ENCODE results near the gene VOPP1.

The VOPP1 gene

GRCh38 chr7:55497521-55497920 lies 74.8 kb downstream of the VOPP1 start:
- peaks cover 29% of the 10 kb centered on the region for H3K36me3 Mint-ChIP-seq
- no peak overlapping the region for H3K27ac Mint-ChIP-seq
- H3K4me3 Mint-ChIP-seq: no peak overlapping the region
- DNase-seq (ENCODE audit: low spot score in 2 of 2) (no peak), ATAC-seq (ENCODE audit: low read depth) (no peak)
- H3K4me1 Mint-ChIP-seq: peaks cover 36% of the 10 kb centered on the region
- H3K9me3 Mint-ChIP-seq: no peaks in the 10 kb centered on the region
- H3K27me3 Mint-ChIP-seq: no peaks in the 10 kb centered on the region

- no peaks in the 10 kb centered on the region for H3K9me3 Mint-ChIP-seq
- H3K4me1 Mint-ChIP-seq: peaks cover 31% of the 10 kb centered on the region
- H3K36me3 Mint-ChIP-seq: peaks cover 26% of the 10 kb centered on the region
- no peaks in the 10 kb centered on the region for H3K27me3 Mint-ChIP-seq
- ATAC-seq (ENCODE audit: low read depth) (no peak), DNase-seq (ENCODE audit: low spot score in 2 of 2) (no peak)
- no peak overlapping the region for H3K27ac Mint-ChIP-seq
- no peak overlapping the region for H3K4me3 Mint-ChIP-seq
These were observed 75.4 kb downstream of the VOPP1 start for GRCh38 chr7:55496906-55497305.

- H3K36me3 Mint-ChIP-seq: peaks cover 34% of the 10 kb centered on the region
- H3K4me1 Mint-ChIP-seq: peaks cover 24% of the 10 kb centered on the region
- DNase-seq (ENCODE audit: low spot score in 2 of 2): no peak
These were observed 77.4 kb downstream of the VOPP1 start for GRCh38 chr7:55494951-55495350.

GRCh38 chr7:55493408-55493807 lies 78.9 kb downstream of the VOPP1 start:
- DNase-seq (ENCODE audit: low spot score in 2 of 2) (no peak), ATAC-seq (ENCODE audit: low read depth) (no peak)
- peaks cover 38% of the 10 kb centered on the region for H3K36me3 Mint-ChIP-seq
- H3K27ac Mint-ChIP-seq: peak overlapping the region; percentile 54
- no peaks in the 10 kb centered on the region for H3K27me3 Mint-ChIP-seq
- H3K9me3 Mint-ChIP-seq: no peaks in the 10 kb centered on the region
- H3K4me1 Mint-ChIP-seq: peaks cover 24% of the 10 kb centered on the region
- no peak overlapping the region for H3K4me3 Mint-ChIP-seq

More at GRCh38 chr7:55494951-55495350, 77.4 kb downstream of the VOPP1 start:
- H3K4me3 Mint-ChIP-seq: no peak overlapping the region
- H3K27ac Mint-ChIP-seq: peak overlapping the region; percentile 78
- H3K27me3 Mint-ChIP-seq: no peaks in the 10 kb centered on the region
- ATAC-seq (ENCODE audit: low read depth): no peak
- no peaks in the 10 kb centered on the region for H3K9me3 Mint-ChIP-seq

GRCh38 chr7:55491346-55491745 lies 81.0 kb downstream of the VOPP1 start:
- H3K4me1 Mint-ChIP-seq: peaks cover 31% of the 10 kb centered on the region
- H3K9me3 Mint-ChIP-seq: no peaks in the 10 kb centered on the region
- no peaks in the 10 kb centered on the region for H3K27me3 Mint-ChIP-seq
- H3K27ac Mint-ChIP-seq: no peak overlapping the region
- DNase-seq (ENCODE audit: low spot score in 2 of 2): no peak
- no peak overlapping the region for H3K4me3 Mint-ChIP-seq
- peaks cover 45% of the 10 kb centered on the region for H3K36me3 Mint-ChIP-seq
- no peak for ATAC-seq (ENCODE audit: low read depth)

GRCh38 chr7:55490099-55490498 lies 82.2 kb downstream of the VOPP1 start:
- peak overlapping the region; percentile 45 for H3K27ac Mint-ChIP-seq
- H3K36me3 Mint-ChIP-seq: peaks cover 45% of the 10 kb centered on the region
- ATAC-seq (ENCODE audit: low read depth): no peak
- no peaks in the 10 kb centered on the region for H3K9me3 Mint-ChIP-seq
- no peaks in the 10 kb centered on the region for H3K27me3 Mint-ChIP-seq
- H3K4me3 Mint-ChIP-seq: no peak overlapping the region
- H3K4me1 Mint-ChIP-seq: peaks cover 32% of the 10 kb centered on the region
- DNase-seq (ENCODE audit: low spot score in 2 of 2): no peak

- Mint-ChIP-seq H3K27me3 (no peaks in the 10 kb centered on the region), H3K27ac (peak overlapping the region; percentile 45), H3K4me3 (no peak overlapping the region), H3K4me1 (peaks cover 33% of the 10 kb centered on the region), H3K36me3 (peaks cover 47% of the 10 kb centered on the region), H3K9me3 (no peaks in the 10 kb centered on the region)
- DNase-seq (ENCODE audit: low spot score in 2 of 2): no peak
- ATAC-seq (ENCODE audit: low read depth): no peak
These were observed 82.8 kb downstream of the VOPP1 start for GRCh38 chr7:55489552-55489951.

GRCh38 chr7:55488804-55489340 lies 83.4 kb downstream of the VOPP1 start:
- no peaks in the 10 kb centered on the region for H3K27me3 Mint-ChIP-seq
- peaks cover 52% of the 10 kb centered on the region for H3K36me3 Mint-ChIP-seq
- no peaks in the 10 kb centered on the region for H3K9me3 Mint-ChIP-seq
- no peak overlapping the region for H3K4me3 Mint-ChIP-seq
- DNase-seq (ENCODE audit: low spot score in 2 of 2): no peak
- peak overlapping the region; percentile 86 for H3K27ac Mint-ChIP-seq
- ATAC-seq (ENCODE audit: low read depth): no peak
- H3K4me1 Mint-ChIP-seq: peaks cover 32% of the 10 kb centered on the region

- no peak for ATAC-seq (ENCODE audit: low read depth)
- Mint-ChIP-seq H3K27ac (peak overlapping the region; percentile 86), H3K36me3 (peaks cover 51% of the 10 kb centered on the region), H3K27me3 (no peaks in the 10 kb centered on the region), H3K4me1 (peaks cover 30% of the 10 kb centered on the region), H3K9me3 (no peaks in the 10 kb centered on the region), H3K4me3 (no peak overlapping the region)
- no peak for DNase-seq (ENCODE audit: low spot score in 2 of 2)
These were observed 84.1 kb downstream of the VOPP1 start for GRCh38 chr7:55488216-55488615.

- Mint-ChIP-seq H3K27ac (peak overlapping the region; percentile 86), H3K27me3 (no peaks in the 10 kb centered on the region), H3K4me1 (peaks cover 26% of the 10 kb centered on the region), H3K36me3 (peaks cover 49% of the 10 kb centered on the region), H3K4me3 (no peak overlapping the region), H3K9me3 (no peaks in the 10 kb centered on the region)
- no peak for DNase-seq (ENCODE audit: low spot score in 2 of 2)
- ATAC-seq (ENCODE audit: low read depth): no peak
These were observed 85.3 kb downstream of the VOPP1 start for GRCh38 chr7:55486991-55487390.

GRCh38 chr7:55486192-55486590 lies 86.1 kb downstream of the VOPP1 start:
- Mint-ChIP-seq H3K4me3 (no peak overlapping the region), H3K27me3 (no peaks in the 10 kb centered on the region), H3K36me3 (peaks cover 44% of the 10 kb centered on the region), H3K4me1 (peaks cover 26% of the 10 kb centered on the region), H3K9me3 (no peaks in the 10 kb centered on the region), H3K27ac (peak overlapping the region; percentile 31)
- DNase-seq (ENCODE audit: low spot score in 2 of 2) (no peak), ATAC-seq (ENCODE audit: low read depth) (no peak)

- peaks cover 46% of the 10 kb centered on the region for H3K36me3 Mint-ChIP-seq
These were observed 86.7 kb downstream of the VOPP1 start for GRCh38 chr7:55485501-55486191.

GRCh38 chr7:55484834-55485233 lies 87.5 kb downstream of the VOPP1 start:
- Mint-ChIP-seq H3K27ac (peak overlapping the region; percentile 77), H3K4me3 (no peak overlapping the region), H3K9me3 (no peaks in the 10 kb centered on the region), H3K27me3 (no peaks in the 10 kb centered on the region), H3K4me1 (peaks cover 29% of the 10 kb centered on the region), H3K36me3 (peaks cover 51% of the 10 kb centered on the region)
- DNase-seq (ENCODE audit: low spot score in 2 of 2) (no peak), ATAC-seq (ENCODE audit: low read depth) (no peak)

More at GRCh38 chr7:55485501-55486191, 86.7 kb downstream of the VOPP1 start:
- DNase-seq (ENCODE audit: low spot score in 2 of 2) (no peak), ATAC-seq (ENCODE audit: low read depth) (no peak)
- Mint-ChIP-seq H3K9me3 (no peaks in the 10 kb centered on the region), H3K4me3 (no peak overlapping the region), H3K27me3 (no peaks in the 10 kb centered on the region), H3K27ac (peak overlapping the region; percentile 31), H3K4me1 (peaks cover 30% of the 10 kb centered on the region)

- DNase-seq (ENCODE audit: low spot score in 2 of 2): no peak
- Mint-ChIP-seq H3K36me3 (peaks cover 45% of the 10 kb centered on the region), H3K4me3 (no peak overlapping the region), H3K27me3 (no peaks in the 10 kb centered on the region), H3K27ac (peak overlapping the region; percentile 77), H3K9me3 (no peaks in the 10 kb centered on the region), H3K4me1 (peaks cover 27% of the 10 kb centered on the region)
- ATAC-seq (ENCODE audit: low read depth): peak; percentile 24
These were observed 88.1 kb downstream of the VOPP1 start for GRCh38 chr7:55484241-55484640.

GRCh38 chr7:55483046-55483445 lies 89.3 kb downstream of the VOPP1 start:
- DNase-seq (ENCODE audit: low spot score in 2 of 2) (no peak), ATAC-seq (ENCODE audit: low read depth) (no peak)
- no peaks in the 10 kb centered on the region for H3K27me3 Mint-ChIP-seq

More at GRCh38 chr7:55483046-55483445, 89.3 kb downstream of the VOPP1 start:
- Mint-ChIP-seq H3K36me3 (peaks cover 40% of the 10 kb centered on the region), H3K9me3 (no peaks in the 10 kb centered on the region), H3K4me1 (peaks cover 28% of the 10 kb centered on the region), H3K4me3 (no peak overlapping the region), H3K27ac (peak overlapping the region; percentile 77)
